Prostate gland (tissue), 2 donors: ENCODE results near the gene ELFN1. TPM values are rescaled to one million over a fixed set of nuclear protein-coding genes. Genes with fewer than 3 reads are reported as not detected.

Experiments
- DNase-seq: peaks from one replicate; pipeline ENCODE4 v3.0.0-alpha.2; 2019; ENCODE audit warnings: low spot score
- H3K27ac ChIP-seq, 2 donors: fragments of 200-600 bp; sonication (generic); 2 replicates each; pipeline ENCODE4 v1.5.1; 2017 to 2019
- H3K27me3 ChIP-seq: fragments of 200-600 bp; sonication (generic); replicated peaks from 2 replicates; pipeline ENCODE4 v1.5.1; 2019; ENCODE audit not compliant: insufficient read depth
- H3K36me3 ChIP-seq, 2 donors: fragments of 200-600 bp; sonication (generic); 1 replicate in 1 of 2; 2 replicates in 1 of 2; pipeline versions ENCODE4 v1.5.1 to v1.8.1; 2017 to 2019
- H3K4me1 ChIP-seq: fragments of 200-600 bp; sonication (generic); replicated peaks from 2 replicates; pipeline ENCODE4 v1.5.1; 2019
- H3K4me3 ChIP-seq, 2 donors: fragments of 200-600 bp; sonication (generic); 2 replicates each; pipeline ENCODE4 v1.5.1; 2017 to 2019
- H3K9me3 ChIP-seq: fragments of 200-600 bp; sonication (generic); 2 replicates; pipeline ENCODE4 v1.5.1; 2017
- CTCF ChIP-seq, 4 experiments: fragments of 200-600 bp in 2 of 4; fragments of 450-650 bp in 2 of 4; sonication (generic) in 2 of 4; IDR thresholded peaks; 1 replicate in 3 of 4; 2 replicates in 1 of 4; pipeline ENCODE4 v1.5.1; 2016 to 2019; ENCODE audit warnings: antibody characterized with exemption in 4 of 4, mild to moderate bottlenecking in 2 of 4, moderate library complexity in 2 of 4
- POLR2A ChIP-seq: fragments of 450-650 bp; IDR thresholded peaks from one replicate; pipeline ENCODE4 v1.6.1; 2016; ENCODE audit warnings: antibody characterized with exemption, mild to moderate bottlenecking
- POLR2AphosphoS5 ChIP-seq: sonication (generic); formaldehyde crosslinking; IDR thresholded peaks from one replicate; pipeline ENCODE4 v1.6.1; 2017; ENCODE audit warnings: antibody characterized with exemption
- WGBS: methylation state at CpG from one replicate; pipeline ENCODE4 v1.1.5; 2018; 5-methylcytosine and 5-hydroxymethylcytosine counted together
- intact Hi-C: fragments of 100-400 bp; cut with DNase I; formaldehyde crosslinking; loops from one replicate; pipeline ENCODE4 v1.14.2; 2022
- total RNA-seq, 2 donors: library from RNA; depleted of rRNA; stranded (reverse); fragments of >200 nt; gene quantifications; one replicate each; pipeline ENCODE4 v1.1.0, GENCODE V29; 2016

Gene ELFN1
- total RNA-seq, 2 donors from 2014 or later, result 2.0 to 3.0 TPM

- Histone ChIP-seq H3K36me3 (no peaks in the 10 kb centered on the region), H3K4me3 (no peak overlapping the region), H3K27ac (no peak overlapping the region), H3K9me3 (no peaks in the 10 kb centered on the region), H3K27me3 (no peaks in the 10 kb centered on the region), H3K4me1 (no peaks in the 10 kb centered on the region)
- TF ChIP-seq POLR2AphosphoS5 (no peak), CTCF (IDR thresholded peaks at IDR 0.05) (no peak), POLR2A (no peak)
- 81% methylated on average over 26 of the region's 26 CpGs for WGBS
- no peak for DNase-seq
- intact Hi-C loops, result no loop called here
Measured at GRCh38 chr7:1704811-1705738, 35.0 kb downstream of the ELFN1 start.

- WGBS, result 95% methylated on average over 13 of the region's 13 CpGs
- no peak for DNase-seq
Measured at GRCh38 chr7:1705856-1706255, 35.8 kb downstream of the ELFN1 start.

GRCh38 chr7:1706381-1706720, 36.3 kb downstream of the ELFN1 start:
- H3K4me1 ChIP-seq, result no peaks in the 10 kb centered on the region
- H3K36me3 ChIP-seq, result no peaks in the 10 kb centered on the region
- no peak overlapping the region for H3K27ac ChIP-seq
- no peak overlapping the region for H3K4me3 ChIP-seq
- no peak for DNase-seq
- H3K9me3 ChIP-seq, result no peaks in the 10 kb centered on the region
- no peak for TF ChIP-seq POLR2AphosphoS5
- TF ChIP-seq POLR2A, result no peak
- no peak for TF ChIP-seq CTCF (IDR thresholded peaks at IDR 0.05)
- 81% methylated on average over 5 of the region's 5 CpGs for WGBS
- intact Hi-C loops, result no loop called here
- H3K27me3 ChIP-seq, result no peaks in the 10 kb centered on the region

More at GRCh38 chr7:1705856-1706255, 35.8 kb downstream of the ELFN1 start:
- Histone ChIP-seq H3K36me3 (no peaks in the 10 kb centered on the region), H3K27ac (no peak overlapping the region), H3K9me3 (no peaks in the 10 kb centered on the region), H3K27me3 (no peaks in the 10 kb centered on the region), H3K4me3 (no peak overlapping the region), H3K4me1 (no peaks in the 10 kb centered on the region)
- intact Hi-C loops, result no loop called here
- TF ChIP-seq POLR2AphosphoS5 (no peak), POLR2A (no peak), CTCF (IDR thresholded peaks at IDR 0.05) (no peak)

GRCh38 chr7:1706721-1707613, 36.9 kb downstream of the ELFN1 start:
- no peaks in the 10 kb centered on the region for H3K4me1 ChIP-seq
- no peak overlapping the region for H3K4me3 ChIP-seq
- H3K36me3 ChIP-seq, result no peaks in the 10 kb centered on the region
- no peaks in the 10 kb centered on the region for H3K27me3 ChIP-seq
- WGBS, result 89% methylated on average over 30 of the region's 33 CpGs
- no peak overlapping the region for H3K27ac ChIP-seq
- no peak for DNase-seq
- intact Hi-C loops, result no loop called here
- H3K9me3 ChIP-seq, result no peaks in the 10 kb centered on the region
- no peak for TF ChIP-seq CTCF (IDR thresholded peaks at IDR 0.05)
- TF ChIP-seq POLR2AphosphoS5, result no peak
- no peak for TF ChIP-seq POLR2A
